Activated CD4-positive, alpha-beta memory T cell treated with anti-CD3 and anti-CD28 coated beads for 36 hours (primary cell): ENCODE data around the gene LMF1. TPM values are rescaled to one million over a fixed set of nuclear protein-coding genes. Genes with fewer than 3 reads are reported as not detected.
"Not testable (repeated sequence)": the region's sequence is repeated elsewhere in the genome, so short reads cannot be mapped to it uniquely, and the experiment has no call there.

Experiments used
- CTCF ChIA-PET: fragments of 350-600 bp; sonication (Branson Sonifier 250); formaldehyde crosslinking; loops from one replicate; lab custom pipeline; 2021; ENCODE audit warnings: antibody characterized with exemption, inconsistent platforms; lab: Charles Lee
- POLR2A ChIA-PET: fragments of 350-600 bp; sonication (Branson Sonifier 250); formaldehyde crosslinking; loops from one replicate; lab custom pipeline; 2021; ENCODE audit warnings: antibody characterized with exemption; lab: Charles Lee
- DNase-seq: peaks from one replicate; pipeline ENCODE4 v3.0.0-alpha.2; 2020
- H3K27ac Mint-ChIP-seq: one replicate; pipeline ENCODE4 v1.8.0; 2021; ENCODE audit warnings: mixed read lengths
- H3K27me3 Mint-ChIP-seq: one replicate; pipeline ENCODE4 v1.8.0; 2021; ENCODE audit warnings: mixed read lengths
- H3K36me3 Mint-ChIP-seq: one replicate; pipeline ENCODE4 v1.8.0; 2021; ENCODE audit warnings: mixed read lengths
- H3K4me1 Mint-ChIP-seq: one replicate; pipeline ENCODE4 v1.8.0; 2021; ENCODE audit warnings: low read depth, mixed read lengths
- H3K4me3 Mint-ChIP-seq: one replicate; pipeline ENCODE4 v1.8.0; 2021; ENCODE audit warnings: mild to moderate bottlenecking, mixed read lengths
- H3K9me3 Mint-ChIP-seq: one replicate; pipeline ENCODE4 v1.8.0; 2021; ENCODE audit warnings: mixed read lengths
- intact Hi-C: fragments of 100-400 bp; cut with micrococcal nuclease; formaldehyde crosslinking; loops from one replicate; pipeline ENCODE4 v1.15.1; 2023
- total RNA-seq, 2 experiments: library from RNA; stranded (reverse); gene quantifications; one replicate each; pipeline ENCODE4 v1.2.3, GENCODE V29; 2021

The LMF1 gene
- total RNA-seq, 2 experiments from 2014 or later: 14.4 to 15.4 TPM

DNA sequence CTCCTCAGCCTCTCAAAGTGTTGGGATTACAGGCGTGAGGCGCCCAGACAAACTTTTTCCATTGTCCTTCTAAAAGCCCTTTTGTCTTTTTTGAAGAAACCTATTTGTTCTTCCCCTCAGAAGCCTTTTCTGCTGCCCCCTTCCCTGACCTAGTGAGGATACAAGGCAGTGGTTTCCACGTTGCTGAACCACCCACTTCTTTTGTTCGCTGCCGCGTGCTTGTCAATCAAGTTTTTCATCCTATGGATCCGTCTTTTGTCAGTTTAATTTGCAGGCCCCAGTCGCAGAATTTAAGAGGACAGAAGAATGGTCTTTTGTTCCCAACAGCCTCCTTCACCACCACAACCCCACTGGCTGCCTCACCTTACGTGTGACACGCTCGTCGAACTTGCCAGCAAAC, 150.0 kb downstream of the LMF1 start:
- intact Hi-C loops: no loop called here
- CTCF ChIA-PET: interaction anchor here (0.6 to 1.6 kb wide), 2 partner anchors 160 to 237 kb away, joined by 3 to 6 read pairs; no protein-coding TSS in a partner anchor
- POLR2A ChIA-PET: interaction anchor here (0.6 kb wide), 1 partner anchor 32 kb away, joined by 5 read pairs; no protein-coding TSS in a partner anchor
- Mint-ChIP-seq H3K4me3 (no peak overlapping the region), H3K4me1 (peaks cover 10% of the 10 kb centered on the region), H3K27me3 (peaks cover 9% of the 10 kb centered on the region), H3K27ac (no peak overlapping the region), H3K36me3 (no peaks in the 10 kb centered on the region), H3K9me3 (no peaks in the 10 kb centered on the region)
- DNase-seq: no peak

- H3K4me1 Mint-ChIP-seq, intact Hi-C loops, POLR2A ChIA-PET, H3K4me3 Mint-ChIP-seq, DNase-seq, H3K9me3 Mint-ChIP-seq, H3K27ac Mint-ChIP-seq, H3K27me3 Mint-ChIP-seq, H3K36me3 Mint-ChIP-seq: not testable (repeated sequence)
- CTCF ChIA-PET: interaction anchor here (1.6 kb wide), 1 partner anchor 237 kb away, joined by 6 read pairs; no protein-coding TSS in a partner anchor
These were observed 150.8 kb downstream of the LMF1 start for GRCh38 chr16:820044-820408.

GRCh38 chr16:819336-820043, 151.3 kb downstream of the LMF1 start:
- no peaks in the 10 kb centered on the region for H3K36me3 Mint-ChIP-seq
- ChIA-PET POLR2A (no interaction called here), CTCF (interaction anchor here (1.6 kb wide), 1 partner anchor 238 kb away, joined by 6 read pairs; no protein-coding TSS in a partner anchor)
- peaks cover 13% of the 10 kb centered on the region for H3K27me3 Mint-ChIP-seq
- peak; percentile 49 for DNase-seq
- no peak overlapping the region for H3K4me3 Mint-ChIP-seq
- H3K27ac Mint-ChIP-seq: no peak overlapping the region
- no peaks in the 10 kb centered on the region for H3K9me3 Mint-ChIP-seq
- intact Hi-C loops: loop anchor here (5.0 kb wide), 1 partner anchor 238 kb away; no protein-coding TSS in a partner anchor
- H3K4me1 Mint-ChIP-seq: peaks cover 10% of the 10 kb centered on the region

DNA sequence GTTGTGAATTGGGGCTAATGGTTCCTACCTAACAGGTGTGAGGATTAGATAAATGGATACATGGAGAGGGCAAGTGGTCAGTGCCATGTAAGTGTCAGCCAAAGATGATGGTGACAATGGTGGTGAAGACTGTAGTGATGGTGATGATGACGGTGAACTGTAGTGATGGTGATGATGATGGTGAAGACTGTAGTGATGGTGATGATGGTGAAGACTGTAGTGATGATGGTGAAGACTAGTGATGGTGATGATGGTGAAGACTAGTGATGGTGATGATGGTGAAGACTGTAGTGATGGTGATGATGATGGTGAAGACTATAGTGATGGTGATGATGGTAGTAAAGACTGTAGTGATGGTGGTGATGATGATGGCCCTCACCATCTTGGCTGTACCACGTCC, 152.2 kb downstream of the LMF1 start:
- Mint-ChIP-seq H3K36me3 (no peaks in the 10 kb centered on the region), H3K4me3 (no peak overlapping the region), H3K9me3 (no peaks in the 10 kb centered on the region), H3K27ac (no peak overlapping the region), H3K4me1 (peaks cover 10% of the 10 kb centered on the region), H3K27me3 (peaks cover 17% of the 10 kb centered on the region)
- POLR2A ChIA-PET: no interaction called here
- CTCF ChIA-PET: no interaction called here
- intact Hi-C loops: loop anchor here (5.0 kb wide), 1 partner anchor 239 kb away; no protein-coding TSS in a partner anchor
- DNase-seq: no peak

- intact Hi-C loops: loop anchor here (5.0 kb wide), 1 partner anchor 239 kb away; no protein-coding TSS in a partner anchor
- H3K4me1 Mint-ChIP-seq: peaks cover 10% of the 10 kb centered on the region
- CTCF ChIA-PET: no interaction called here
- H3K36me3 Mint-ChIP-seq: no peaks in the 10 kb centered on the region
- DNase-seq: no peak
- no peaks in the 10 kb centered on the region for H3K9me3 Mint-ChIP-seq
- peaks cover 17% of the 10 kb centered on the region for H3K27me3 Mint-ChIP-seq
- H3K27ac Mint-ChIP-seq: no peak overlapping the region
- POLR2A ChIA-PET: no interaction called here
- no peak overlapping the region for H3K4me3 Mint-ChIP-seq
These were observed 152.7 kb downstream of the LMF1 start for GRCh38 chr16:818132-818531.

DNA sequence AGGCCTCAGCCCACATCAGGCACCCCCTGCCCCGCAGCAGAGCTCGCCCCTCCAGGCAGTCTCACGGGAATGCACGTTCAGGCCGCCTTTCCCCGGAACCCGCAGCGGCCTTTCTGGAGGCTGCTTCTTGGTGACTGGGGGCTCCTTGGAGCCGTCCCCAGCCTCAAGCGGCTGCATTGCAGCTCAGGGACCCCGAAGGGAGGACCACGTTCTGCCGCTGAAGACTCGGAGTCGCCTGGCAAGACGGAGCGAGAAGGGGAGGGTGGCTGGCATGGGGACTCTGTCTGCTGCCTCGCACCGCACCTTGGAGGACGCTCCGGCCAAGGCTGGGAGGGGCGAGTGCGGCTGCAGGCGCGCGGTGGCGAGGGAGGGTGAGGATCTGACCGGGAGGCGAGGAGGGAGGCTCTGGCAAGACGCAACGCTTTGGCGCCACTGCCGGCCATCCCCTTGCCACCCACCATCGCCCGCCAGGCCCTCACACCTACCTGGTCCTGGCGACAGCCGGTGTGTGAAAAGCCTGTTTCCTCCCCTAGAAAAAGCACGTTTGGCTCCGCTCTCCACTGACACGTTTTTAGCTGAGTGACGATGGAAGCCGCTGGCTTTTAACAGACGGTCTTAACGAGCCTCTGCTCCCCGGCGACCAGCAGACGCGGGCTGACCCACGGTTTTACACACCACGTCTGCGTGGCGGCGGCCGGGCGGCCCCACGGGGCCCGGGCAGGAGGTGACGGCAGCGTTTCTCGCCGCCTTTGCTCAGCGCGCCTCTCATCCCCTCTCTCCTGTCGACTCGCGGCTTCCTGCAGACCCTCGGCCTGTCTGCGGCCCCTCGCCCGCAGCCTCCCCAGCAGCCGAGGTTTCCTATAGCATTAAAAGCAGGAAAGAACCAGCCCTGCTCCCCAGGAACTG, 153.5 kb downstream of the LMF1 start:
- H3K4me1 Mint-ChIP-seq: peaks cover 10% of the 10 kb centered on the region
- no peak overlapping the region for H3K4me3 Mint-ChIP-seq
- H3K9me3 Mint-ChIP-seq: no peaks in the 10 kb centered on the region
- CTCF ChIA-PET: no interaction called here
- peaks cover 22% of the 10 kb centered on the region for H3K27me3 Mint-ChIP-seq
- no peak overlapping the region for H3K27ac Mint-ChIP-seq
- DNase-seq: no peak
- no peaks in the 10 kb centered on the region for H3K36me3 Mint-ChIP-seq
- intact Hi-C loops: loop anchor here (5.0 kb wide), 1 partner anchor 240 kb away; no protein-coding TSS in a partner anchor
- POLR2A ChIA-PET: no interaction called here

GRCh38 chr16:815861-816260, 154.9 kb downstream of the LMF1 start:
- DNase-seq: no peak
- Mint-ChIP-seq H3K27me3 (peaks cover 26% of the 10 kb centered on the region), H3K27ac (no peak overlapping the region), H3K4me1 (peaks cover 10% of the 10 kb centered on the region), H3K36me3 (no peaks in the 10 kb centered on the region), H3K9me3 (no peaks in the 10 kb centered on the region), H3K4me3 (no peak overlapping the region)
- CTCF ChIA-PET: interaction anchor here (0.7 to 3.5 kb wide), 2 partner anchors 164 to 240 kb away, joined by 3 to 13 read pairs; no protein-coding TSS in a partner anchor
- POLR2A ChIA-PET: no interaction called here
- intact Hi-C loops: loop anchor here (5.0 kb wide), 1 partner anchor 241 kb away; no protein-coding TSS in a partner anchor

- Mint-ChIP-seq H3K4me3 (no peak overlapping the region), H3K4me1 (peaks cover 8% of the 10 kb centered on the region), H3K27me3 (peaks cover 24% of the 10 kb centered on the region), H3K36me3 (no peaks in the 10 kb centered on the region), H3K9me3 (no peaks in the 10 kb centered on the region), H3K27ac (no peak overlapping the region)
- ChIA-PET CTCF (interaction anchor here (0.8 to 3.5 kb wide), 3 partner anchors 240 to 288 kb away, joined by 3 to 13 read pairs (median 3); no protein-coding TSS in a partner anchor), POLR2A (no interaction called here)
- no peak for DNase-seq
- intact Hi-C loops: loop anchor here (5.0 kb wide), 1 partner anchor 242 kb away; no protein-coding TSS in a partner anchor
These were observed 155.8 kb downstream of the LMF1 start for GRCh38 chr16:814974-815373.

DNA sequence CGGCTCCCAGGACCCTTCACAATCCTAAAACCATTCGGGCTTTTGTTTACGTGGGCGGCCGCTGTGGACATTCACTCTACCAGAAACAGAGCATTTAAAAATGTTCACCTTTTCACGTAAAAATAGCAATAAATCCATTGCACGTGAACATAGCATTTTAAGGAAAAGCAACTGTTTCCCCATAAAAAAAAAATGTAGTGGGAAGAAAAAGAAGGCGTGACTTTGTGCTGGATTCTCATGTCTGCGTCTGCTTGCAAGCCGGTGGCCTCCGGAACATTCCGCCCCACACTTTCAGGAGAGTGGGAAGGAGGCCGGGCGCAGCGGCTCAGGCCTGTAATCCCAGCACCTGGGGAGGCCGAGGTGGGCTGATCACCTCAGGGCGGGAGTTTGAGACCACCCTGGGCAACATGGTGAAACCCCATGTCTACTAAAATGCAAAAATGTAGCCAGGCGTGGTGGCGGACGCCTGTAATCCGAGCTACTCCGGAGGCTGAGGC, 156.8 kb downstream of the LMF1 start:
- DNase-seq: no peak
- H3K27ac Mint-ChIP-seq: no peak overlapping the region
- intact Hi-C loops: no loop called here
- peaks cover 22% of the 10 kb centered on the region for H3K27me3 Mint-ChIP-seq
- no peaks in the 10 kb centered on the region for H3K9me3 Mint-ChIP-seq
- H3K4me3 Mint-ChIP-seq: no peak overlapping the region
- H3K4me1 Mint-ChIP-seq: no peaks in the 10 kb centered on the region
- ChIA-PET CTCF (interaction anchor here (0.8 to 3.5 kb wide), 3 partner anchors 241 to 289 kb away, joined by 3 to 13 read pairs (median 3); no protein-coding TSS in a partner anchor), POLR2A (no interaction called here)
- no peaks in the 10 kb centered on the region for H3K36me3 Mint-ChIP-seq

- Mint-ChIP-seq H3K36me3 (no peaks in the 10 kb centered on the region), H3K9me3 (no peaks in the 10 kb centered on the region), H3K4me1 (peaks cover 3% of the 10 kb centered on the region), H3K27ac (no peak overlapping the region), H3K4me3 (no peak overlapping the region), H3K27me3 (peaks cover 22% of the 10 kb centered on the region)
- intact Hi-C loops: no loop called here
- DNase-seq: peak; percentile 61
- ChIA-PET POLR2A (no interaction called here), CTCF (interaction anchor here (3.5 kb wide), 1 partner anchor 242 kb away, joined by 13 read pairs; no protein-coding TSS in a partner anchor)
These were observed 157.4 kb downstream of the LMF1 start for GRCh38 chr16:813204-813915.

- DNase-seq: no peak
- Mint-ChIP-seq H3K4me3 (peak overlapping the region; percentile 95), H3K27ac (peak overlapping the region; percentile 87), H3K27me3 (peaks cover 11% of the 10 kb centered on the region), H3K9me3 (no peaks in the 10 kb centered on the region), H3K4me1 (peaks cover 11% of the 10 kb centered on the region), H3K36me3 (no peaks in the 10 kb centered on the region)
- intact Hi-C loops: loop anchor here (5.0 kb wide), 1 partner anchor 164 kb away; the partner anchor contains the start of gene LMF1
- POLR2A ChIA-PET: no interaction called here
- CTCF ChIA-PET: no interaction called here
These were observed 162.7 kb downstream of the LMF1 start for GRCh38 chr16:808085-808386.
